Measurements from ENCODE around the gene PIGN. TPM values are rescaled to one million over a fixed set of nuclear protein-coding genes. Genes with fewer than 3 reads are reported as not detected.

PIGN gene
- polyA plus RNA-seq, 1 donor from 2014 or later, result 8.7 TPM

DNA sequence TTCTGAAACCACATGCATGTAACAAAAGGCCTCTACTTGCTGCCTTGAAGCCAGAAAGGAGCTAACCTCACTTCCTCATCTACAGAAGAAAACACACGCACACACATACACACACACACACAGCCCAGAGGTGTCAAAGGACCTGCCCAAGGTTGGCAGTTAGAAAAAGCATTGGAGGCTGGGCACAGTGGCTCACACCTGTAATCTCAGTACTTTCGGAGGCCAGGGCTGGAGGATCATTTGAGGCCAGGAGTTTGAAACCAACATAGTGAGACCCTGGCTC is 168.2 kb downstream of the PIGN start:
- Histone ChIP-seq H2AFZ (ENCODE audit: low read depth, low read length) (no peak overlapping the region), H3K4me3 (ENCODE audit: low read length) (no peak overlapping the region), H3K4me2 (ENCODE audit: low read length) (no peak overlapping the region), H4K20me1 (ENCODE audit: insufficient read depth) (no peaks in the 10 kb centered on the region), H3K27ac (ENCODE audit: low read length) (no peak overlapping the region), H3K9ac (ENCODE audit: low read length) (no peak overlapping the region), H3K36me3 (ENCODE audit: insufficient read depth, low read length) (no peaks in the 10 kb centered on the region), H3K9me3 (ENCODE audit: low read length) (no peaks in the 10 kb centered on the region), H3K9me2 (ENCODE audit: insufficient read depth, low read length) (no peaks in the 10 kb centered on the region), H3F3A (ENCODE audit: insufficient read depth, low read length, poor library complexity, severe bottlenecking) (no peaks in the 10 kb centered on the region), H3K79me2 (replicated peaks; ENCODE audit: insufficient read depth, low read length) (no peaks in the 10 kb centered on the region), H3K27me3 (ENCODE audit: insufficient read depth, low read depth, low read length) (no peaks in the 10 kb centered on the region)
- TF ChIP-seq, protein P1, sequence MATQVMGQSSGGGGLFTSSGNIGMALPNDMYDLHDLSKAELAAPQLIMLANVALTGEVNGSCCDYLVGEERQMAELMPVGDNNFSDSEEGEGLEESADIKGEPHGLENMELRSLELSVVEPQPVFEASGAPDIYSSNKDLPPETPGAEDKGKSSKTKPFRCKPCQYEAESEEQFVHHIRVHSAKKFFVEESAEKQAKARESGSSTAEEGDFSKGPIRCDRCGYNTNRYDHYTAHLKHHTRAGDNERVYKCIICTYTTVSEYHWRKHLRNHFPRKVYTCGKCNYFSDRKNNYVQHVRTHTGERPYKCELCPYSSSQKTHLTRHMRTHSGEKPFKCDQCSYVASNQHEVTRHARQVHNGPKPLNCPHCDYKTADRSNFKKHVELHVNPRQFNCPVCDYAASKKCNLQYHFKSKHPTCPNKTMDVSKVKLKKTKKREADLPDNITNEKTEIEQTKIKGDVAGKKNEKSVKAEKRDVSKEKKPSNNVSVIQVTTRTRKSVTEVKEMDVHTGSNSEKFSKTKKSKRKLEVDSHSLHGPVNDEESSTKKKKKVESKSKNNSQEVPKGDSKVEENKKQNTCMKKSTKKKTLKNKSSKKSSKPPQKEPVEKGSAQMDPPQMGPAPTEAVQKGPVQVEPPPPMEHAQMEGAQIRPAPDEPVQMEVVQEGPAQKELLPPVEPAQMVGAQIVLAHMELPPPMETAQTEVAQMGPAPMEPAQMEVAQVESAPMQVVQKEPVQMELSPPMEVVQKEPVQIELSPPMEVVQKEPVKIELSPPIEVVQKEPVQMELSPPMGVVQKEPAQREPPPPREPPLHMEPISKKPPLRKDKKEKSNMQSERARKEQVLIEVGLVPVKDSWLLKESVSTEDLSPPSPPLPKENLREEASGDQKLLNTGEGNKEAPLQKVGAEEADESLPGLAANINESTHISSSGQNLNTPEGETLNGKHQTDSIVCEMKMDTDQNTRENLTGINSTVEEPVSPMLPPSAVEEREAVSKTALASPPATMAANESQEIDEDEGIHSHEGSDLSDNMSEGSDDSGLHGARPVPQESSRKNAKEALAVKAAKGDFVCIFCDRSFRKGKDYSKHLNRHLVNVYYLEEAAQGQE (IDR thresholded peaks at IDR 0.05; ENCODE audit: borderline replicate concordance), result no peak
- no peak for TF ChIP-seq POLR2AphosphoS5 (IDR thresholded peaks at IDR 0.05)
- TF ChIP-seq EZH2 (IDR thresholded peaks at IDR 0.05; ENCODE audit: borderline replicate concordance, insufficient read depth, low read length, poor library complexity, severe bottlenecking), result no peak
- TF ChIP-seq, protein P2, sequence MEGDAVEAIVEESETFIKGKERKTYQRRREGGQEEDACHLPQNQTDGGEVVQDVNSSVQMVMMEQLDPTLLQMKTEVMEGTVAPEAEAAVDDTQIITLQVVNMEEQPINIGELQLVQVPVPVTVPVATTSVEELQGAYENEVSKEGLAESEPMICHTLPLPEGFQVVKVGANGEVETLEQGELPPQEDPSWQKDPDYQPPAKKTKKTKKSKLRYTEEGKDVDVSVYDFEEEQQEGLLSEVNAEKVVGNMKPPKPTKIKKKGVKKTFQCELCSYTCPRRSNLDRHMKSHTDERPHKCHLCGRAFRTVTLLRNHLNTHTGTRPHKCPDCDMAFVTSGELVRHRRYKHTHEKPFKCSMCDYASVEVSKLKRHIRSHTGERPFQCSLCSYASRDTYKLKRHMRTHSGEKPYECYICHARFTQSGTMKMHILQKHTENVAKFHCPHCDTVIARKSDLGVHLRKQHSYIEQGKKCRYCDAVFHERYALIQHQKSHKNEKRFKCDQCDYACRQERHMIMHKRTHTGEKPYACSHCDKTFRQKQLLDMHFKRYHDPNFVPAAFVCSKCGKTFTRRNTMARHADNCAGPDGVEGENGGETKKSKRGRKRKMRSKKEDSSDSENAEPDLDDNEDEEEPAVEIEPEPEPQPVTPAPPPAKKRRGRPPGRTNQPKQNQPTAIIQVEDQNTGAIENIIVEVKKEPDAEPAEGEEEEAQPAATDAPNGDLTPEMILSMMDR (IDR thresholded peaks at IDR 0.05; ENCODE audit: poor library complexity, severe bottlenecking), result no peak
- no peak for TF ChIP-seq TAF1 (IDR thresholded peaks at IDR 0.05; ENCODE audit: low read depth)
- no peak for TF ChIP-seq SMC3 (conservative IDR thresholded peaks at IDR 0.05; ENCODE audit: poor library complexity)
- no peak for TF ChIP-seq MXI1 (conservative IDR thresholded peaks at IDR 0.05; ENCODE audit: poor library complexity, severe bottlenecking)
- no peak for TF ChIP-seq EP300 (conservative IDR thresholded peaks at IDR 0.05; ENCODE audit: poor library complexity, severe bottlenecking)

DNA sequence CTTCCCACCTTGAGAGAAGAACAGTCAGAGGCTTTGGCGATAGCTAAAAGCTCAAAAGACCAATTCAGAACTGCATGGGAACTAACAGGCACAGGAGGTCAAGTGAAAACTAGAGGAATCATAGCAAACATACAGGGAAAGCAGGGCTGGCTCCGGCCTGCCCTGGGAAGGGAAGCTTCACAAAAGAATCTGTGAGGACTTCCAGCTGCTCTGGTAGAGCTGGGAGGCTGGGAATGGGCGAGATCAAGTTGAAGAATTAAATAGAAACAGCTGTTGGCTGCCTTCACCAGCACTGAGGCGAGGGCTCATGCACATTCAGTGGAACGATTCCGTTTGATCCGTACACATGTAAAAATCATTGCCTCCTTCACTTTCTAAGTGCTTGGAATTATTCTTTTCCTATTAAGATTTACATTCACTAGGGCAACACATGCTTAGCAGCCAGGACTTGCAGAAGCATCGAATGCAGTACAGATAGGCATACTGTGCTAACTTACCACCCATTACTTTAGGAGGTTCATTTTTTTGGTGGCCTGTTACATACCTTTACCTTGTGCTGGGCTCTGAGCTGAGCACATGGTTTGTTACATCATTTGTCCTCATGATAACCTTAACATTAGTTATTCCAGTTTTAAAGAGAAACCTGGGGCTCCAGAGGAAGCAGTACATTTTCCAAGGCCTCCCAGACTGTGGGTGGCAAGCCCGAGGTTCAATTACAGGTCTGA is 168.7 kb downstream of the PIGN start:
- Histone ChIP-seq H3K27me3 (ENCODE audit: insufficient read depth, low read depth, low read length) (no peaks in the 10 kb centered on the region), H3K4me3 (ENCODE audit: low read length) (no peak overlapping the region), H2AFZ (ENCODE audit: low read depth, low read length) (no peak overlapping the region), H4K20me1 (ENCODE audit: insufficient read depth) (no peaks in the 10 kb centered on the region), H3K79me2 (replicated peaks; ENCODE audit: insufficient read depth, low read length) (no peaks in the 10 kb centered on the region), H3K9me2 (ENCODE audit: insufficient read depth, low read length) (no peaks in the 10 kb centered on the region), H3K9ac (ENCODE audit: low read length) (no peak overlapping the region), H3F3A (ENCODE audit: insufficient read depth, low read length, poor library complexity, severe bottlenecking) (no peaks in the 10 kb centered on the region), H3K27ac (ENCODE audit: low read length) (no peak overlapping the region), H3K36me3 (ENCODE audit: insufficient read depth, low read length) (no peaks in the 10 kb centered on the region), H3K4me2 (ENCODE audit: low read length) (no peak overlapping the region), H3K9me3 (ENCODE audit: low read length) (no peaks in the 10 kb centered on the region)
- TF ChIP-seq RAD21 (conservative IDR thresholded peaks at IDR 0.05) (no peak), TAF1 (IDR thresholded peaks at IDR 0.05; ENCODE audit: low read depth) (no peak), MXI1 (conservative IDR thresholded peaks at IDR 0.05; ENCODE audit: poor library complexity, severe bottlenecking) (no peak), EP300 (conservative IDR thresholded peaks at IDR 0.05; ENCODE audit: poor library complexity, severe bottlenecking) (no peak), EZH2 (IDR thresholded peaks at IDR 0.05; ENCODE audit: borderline replicate concordance, insufficient read depth, low read length, poor library complexity, severe bottlenecking) (no peak), POLR2AphosphoS5 (IDR thresholded peaks at IDR 0.05) (no peak), SMC3 (conservative IDR thresholded peaks at IDR 0.05; ENCODE audit: poor library complexity) (no peak)
- TF ChIP-seq, protein P2 (IDR thresholded peaks at IDR 0.05; ENCODE audit: poor library complexity, severe bottlenecking), result no peak
- TF ChIP-seq, protein P1 (IDR thresholded peaks at IDR 0.05; ENCODE audit: borderline replicate concordance), result no peak

Data from neural cell (in vitro differentiated cells).